HG02981 (cell line): Measurements from ENCODE around the gene USP38.
"Not testable (repeated sequence)": the region's sequence is repeated elsewhere in the genome, so short reads cannot be mapped to it uniquely, and the experiment has no call there.

ENCODE experiments used
- ATAC-seq: cut with Tn5 transposase; IDR thresholded peaks from one replicate; pipeline ENCODE4 v1.9.1; 2021; ENCODE audit warnings: mild to moderate bottlenecking, moderate library complexity; ENCODE audit not compliant: unreplicated experiment

USP38 gene

DNA sequence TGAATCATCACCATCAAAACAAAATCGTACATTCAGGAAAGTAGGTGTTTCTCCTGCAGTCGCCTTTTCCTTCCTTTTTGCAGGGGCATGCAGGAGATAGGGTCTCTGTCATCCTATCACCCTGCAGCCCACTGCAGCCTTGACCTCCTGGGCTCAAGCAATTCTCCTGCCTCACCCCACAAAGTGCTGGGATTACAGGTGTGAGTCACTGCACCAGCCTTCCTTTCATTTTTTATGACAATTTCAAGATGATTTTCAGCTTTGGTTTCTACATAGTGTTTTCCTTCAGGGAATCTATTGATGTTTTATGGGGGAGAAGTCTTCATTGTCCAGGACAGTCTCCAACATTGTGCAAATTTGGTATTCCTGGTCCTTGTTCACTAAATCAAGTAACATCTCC, 71.7 kb downstream of the USP38 start:
- ATAC-seq = no peak

DNA sequence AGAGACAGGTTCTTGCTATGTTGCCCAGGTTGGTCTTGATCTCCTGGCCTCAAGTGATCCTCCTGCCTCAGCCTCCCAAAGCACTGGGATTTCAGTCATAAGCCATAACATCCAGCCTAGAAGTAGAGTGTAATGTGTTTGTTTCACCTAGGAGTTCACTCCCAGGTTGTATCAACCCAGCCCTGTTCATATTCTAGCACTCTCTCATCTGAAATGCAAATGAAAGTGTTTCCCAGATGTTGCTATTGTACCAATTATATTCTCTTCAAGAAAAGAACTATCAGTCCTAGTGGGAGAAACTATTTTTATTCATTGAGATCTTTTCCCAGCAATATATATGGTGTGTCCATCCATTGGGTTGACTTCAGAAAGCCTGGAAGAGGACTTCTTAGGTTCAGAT, 72.6 kb downstream of the USP38 start:
- no peak for ATAC-seq

GRCh38 chr4:143260750-143261149, 76.0 kb downstream of the USP38 start:
- no peak for ATAC-seq

DNA sequence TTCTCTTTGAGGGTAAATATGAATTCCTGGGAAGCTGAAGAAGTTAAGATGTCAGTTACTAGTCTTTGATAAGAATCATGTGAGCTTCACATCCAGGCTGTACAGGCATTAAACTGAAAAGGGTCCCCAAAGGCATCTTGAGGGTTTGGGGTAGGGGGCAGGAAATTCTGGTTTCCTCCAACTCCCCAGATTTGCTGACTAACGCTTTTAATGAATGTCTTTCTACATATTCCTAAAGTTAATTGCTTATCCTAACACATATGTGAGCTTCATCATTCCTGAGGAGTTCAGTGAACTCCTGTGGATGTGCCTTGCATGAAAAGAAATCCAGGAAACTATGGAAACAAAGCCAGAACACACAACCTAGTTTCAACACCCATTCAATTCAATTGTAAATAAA, 78.1 kb downstream of the USP38 start:
- ATAC-seq = no peak

GRCh38 chr4:143267690-143268089, 83.0 kb downstream of the USP38 start:
- not testable (repeated sequence) for ATAC-seq

DNA sequence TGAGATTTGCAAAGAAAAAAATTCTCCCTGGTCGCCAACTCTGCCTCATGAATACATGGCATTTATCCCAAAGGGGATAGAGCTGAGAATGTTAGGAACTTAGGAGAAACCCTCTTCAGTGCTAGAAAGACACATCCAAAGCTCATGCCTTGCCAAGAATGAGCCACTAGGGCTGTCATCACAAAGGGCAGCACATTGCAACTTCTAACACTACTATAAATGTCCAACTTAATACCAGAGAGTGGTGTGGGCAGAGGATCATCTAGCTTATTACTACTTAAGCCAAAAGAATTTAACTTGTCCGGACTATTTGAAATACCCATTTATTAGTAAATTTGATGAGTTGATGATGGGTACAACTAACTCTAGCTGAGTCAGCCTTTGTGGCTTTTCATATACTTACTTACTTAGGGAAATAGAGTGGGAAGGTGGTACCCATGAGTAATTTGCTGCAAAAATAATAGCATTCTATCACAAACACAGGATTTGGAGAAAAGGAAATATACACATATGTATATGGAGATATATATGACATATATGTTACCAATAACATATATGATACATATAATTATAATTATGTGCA, 85.6 kb downstream of the USP38 start:
- ATAC-seq = no peak
